Osteocyte (in vitro differentiated cells): ENCODE results near the gene RNGTT. TPM values are rescaled to one million over a fixed set of nuclear protein-coding genes. Genes with fewer than 3 reads are reported as not detected.

Source experiments
- DNase-seq: peaks from one replicate; pipeline ENCODE4 v3.0.0; 2021; ENCODE audit warnings: mixed read lengths; ENCODE audit not compliant: unreplicated experiment; ENCODE audit errors: extremely low spot score
- H3K27ac Mint-ChIP-seq: one replicate; pipeline ENCODE4 v1.8.0; 2021; ENCODE audit warnings: mild to moderate bottlenecking, mixed read lengths; ENCODE audit not compliant: unreplicated experiment
- H3K27me3 Mint-ChIP-seq: one replicate; pipeline ENCODE4 v1.8.0; 2021; ENCODE audit warnings: mixed read lengths; ENCODE audit not compliant: unreplicated experiment
- H3K36me3 Mint-ChIP-seq: one replicate; pipeline ENCODE4 v1.8.0; 2021; ENCODE audit warnings: mixed read lengths; ENCODE audit not compliant: unreplicated experiment
- H3K4me1 Mint-ChIP-seq: one replicate; pipeline ENCODE4 v1.8.0; 2021; ENCODE audit warnings: mixed read lengths; ENCODE audit not compliant: unreplicated experiment
- H3K4me3 Mint-ChIP-seq: one replicate; pipeline ENCODE4 v1.8.0; 2021; ENCODE audit warnings: mild to moderate bottlenecking, moderate library complexity, mixed read lengths; ENCODE audit not compliant: unreplicated experiment
- H3K9me3 Mint-ChIP-seq: one replicate; pipeline ENCODE4 v1.8.0; 2021; ENCODE audit warnings: mixed read lengths; ENCODE audit not compliant: unreplicated experiment
- total RNA-seq: library from RNA; stranded (reverse); gene quantifications from 2 replicates; pipeline ENCODE4 v1.2.1, GENCODE V29; 2021
- TF ChIP-seq, protein P1 (sequence below): fragments of 200-600 bp; sonication (generic); IDR thresholded peaks from 2 replicates; pipeline ENCODE4 v1.5.0; 2021; ENCODE audit warnings: antibody characterized with exemption, mild to moderate bottlenecking, moderate library complexity

Gene RNGTT
- total RNA-seq, 1 donor from 2014 or later = 12.7 TPM

DNA sequence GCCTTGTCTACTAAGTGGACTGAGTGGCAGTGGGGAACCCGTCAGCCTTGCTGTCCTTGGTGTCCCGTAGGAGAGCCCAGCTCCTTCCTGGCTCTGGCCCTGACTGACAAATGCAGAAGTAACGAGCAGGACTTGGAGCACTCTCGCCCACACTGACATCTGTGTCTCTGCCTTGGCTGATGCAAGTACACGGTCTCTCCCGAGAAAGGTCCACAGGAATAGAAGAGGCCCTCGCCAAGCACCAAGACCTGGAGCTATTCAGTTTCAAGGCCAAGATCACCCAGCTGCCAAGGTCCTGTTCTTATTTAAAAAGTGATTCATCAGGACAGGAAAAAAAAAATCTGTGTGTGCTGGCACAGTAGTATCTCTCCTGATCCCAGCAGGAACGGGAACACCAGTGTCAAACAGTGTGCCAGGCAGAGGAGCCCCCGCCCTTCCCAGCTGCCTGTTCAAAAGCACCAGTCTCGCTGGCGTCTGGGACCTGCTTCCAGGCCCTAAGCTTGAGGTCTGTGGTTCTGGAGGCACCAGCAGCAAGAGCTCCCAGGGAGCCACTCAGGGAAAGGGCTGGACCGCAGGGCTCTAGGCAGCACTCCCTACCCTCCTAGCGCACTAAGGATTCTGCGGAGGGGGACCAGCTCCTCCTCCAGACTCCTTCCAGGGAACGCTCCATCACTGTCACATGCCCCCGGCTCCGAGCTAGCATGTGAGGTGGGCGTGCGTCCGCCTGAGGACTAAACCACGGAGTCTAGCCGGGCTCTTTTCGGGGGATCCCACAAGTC is 376.9 kb downstream of the RNGTT start:
- Mint-ChIP-seq H3K36me3 (no peaks in the 10 kb centered on the region), H3K27ac (no peak overlapping the region), H3K9me3 (peaks cover 10% of the 10 kb centered on the region), H3K27me3 (peaks cover 6% of the 10 kb centered on the region), H3K4me3 (no peak overlapping the region), H3K4me1 (no peaks in the 10 kb centered on the region)
- DNase-seq = no peak
- TF ChIP-seq, protein P1, sequence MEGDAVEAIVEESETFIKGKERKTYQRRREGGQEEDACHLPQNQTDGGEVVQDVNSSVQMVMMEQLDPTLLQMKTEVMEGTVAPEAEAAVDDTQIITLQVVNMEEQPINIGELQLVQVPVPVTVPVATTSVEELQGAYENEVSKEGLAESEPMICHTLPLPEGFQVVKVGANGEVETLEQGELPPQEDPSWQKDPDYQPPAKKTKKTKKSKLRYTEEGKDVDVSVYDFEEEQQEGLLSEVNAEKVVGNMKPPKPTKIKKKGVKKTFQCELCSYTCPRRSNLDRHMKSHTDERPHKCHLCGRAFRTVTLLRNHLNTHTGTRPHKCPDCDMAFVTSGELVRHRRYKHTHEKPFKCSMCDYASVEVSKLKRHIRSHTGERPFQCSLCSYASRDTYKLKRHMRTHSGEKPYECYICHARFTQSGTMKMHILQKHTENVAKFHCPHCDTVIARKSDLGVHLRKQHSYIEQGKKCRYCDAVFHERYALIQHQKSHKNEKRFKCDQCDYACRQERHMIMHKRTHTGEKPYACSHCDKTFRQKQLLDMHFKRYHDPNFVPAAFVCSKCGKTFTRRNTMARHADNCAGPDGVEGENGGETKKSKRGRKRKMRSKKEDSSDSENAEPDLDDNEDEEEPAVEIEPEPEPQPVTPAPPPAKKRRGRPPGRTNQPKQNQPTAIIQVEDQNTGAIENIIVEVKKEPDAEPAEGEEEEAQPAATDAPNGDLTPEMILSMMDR = no peak

- H3K4me3 Mint-ChIP-seq = no peak overlapping the region
- H3K36me3 Mint-ChIP-seq = no peaks in the 10 kb centered on the region
- H3K27me3 Mint-ChIP-seq = peaks cover 13% of the 10 kb centered on the region
- TF ChIP-seq, protein P1 = no peak
- H3K9me3 Mint-ChIP-seq = peaks cover 10% of the 10 kb centered on the region
- no peak overlapping the region for H3K27ac Mint-ChIP-seq
- H3K4me1 Mint-ChIP-seq = no peaks in the 10 kb centered on the region
- DNase-seq = no peak
Observed at GRCh38 chr6:88585276-88585692, 378.1 kb downstream of the RNGTT start.

- H3K27me3 Mint-ChIP-seq = peaks cover 19% of the 10 kb centered on the region
- H3K27ac Mint-ChIP-seq = no peak overlapping the region
- H3K9me3 Mint-ChIP-seq = peaks cover 10% of the 10 kb centered on the region
- no peak overlapping the region for H3K4me3 Mint-ChIP-seq
- TF ChIP-seq, protein P1 = no peak
- no peaks in the 10 kb centered on the region for H3K4me1 Mint-ChIP-seq
- no peak for DNase-seq
- no peaks in the 10 kb centered on the region for H3K36me3 Mint-ChIP-seq
Observed at GRCh38 chr6:88584581-88585275, 378.7 kb downstream of the RNGTT start.

DNA sequence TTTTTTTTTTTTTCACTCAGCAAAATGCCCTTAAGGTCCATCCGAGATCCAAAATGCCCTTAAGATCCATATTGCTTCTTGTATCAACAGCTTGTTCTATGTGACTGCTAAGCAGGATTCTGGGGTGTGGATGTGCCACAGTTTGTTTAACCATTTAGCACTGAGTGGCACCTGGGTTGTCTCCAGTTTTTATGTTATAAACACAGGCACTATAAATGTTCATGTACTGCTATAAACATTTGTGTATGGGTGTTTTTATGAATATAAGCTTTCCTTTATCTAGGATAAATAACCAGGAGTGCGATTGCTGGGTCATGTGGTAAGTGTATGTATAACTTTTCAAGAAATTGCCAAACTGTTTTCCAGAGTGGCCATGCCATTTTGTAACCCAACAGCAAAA is 386.0 kb downstream of the RNGTT start:
- no peak for DNase-seq
- H3K27ac Mint-ChIP-seq = no peak overlapping the region
- H3K4me1 Mint-ChIP-seq = no peaks in the 10 kb centered on the region
- peaks cover 28% of the 10 kb centered on the region for H3K27me3 Mint-ChIP-seq
- H3K4me3 Mint-ChIP-seq = no peak overlapping the region
- H3K36me3 Mint-ChIP-seq = no peaks in the 10 kb centered on the region
- peaks cover 5% of the 10 kb centered on the region for H3K9me3 Mint-ChIP-seq
- TF ChIP-seq, protein P1 = no peak

- TF ChIP-seq, protein P1 = no peak
- peak; percentile 42 for DNase-seq
- no peak overlapping the region for H3K27ac Mint-ChIP-seq
Observed at GRCh38 chr6:88575536-88575935, 387.9 kb downstream of the RNGTT start.

More at GRCh38 chr6:88575536-88575935, 387.9 kb downstream of the RNGTT start:
- Mint-ChIP-seq H3K27me3 (peaks cover 20% of the 10 kb centered on the region), H3K9me3 (no peaks in the 10 kb centered on the region), H3K4me3 (no peak overlapping the region), H3K4me1 (no peaks in the 10 kb centered on the region), H3K36me3 (no peaks in the 10 kb centered on the region)
